ENCODE results near the gene PXYLP1.

The PXYLP1 gene

GRCh38 chr3:141253326-141253725 lies 21.7 kb downstream of the PXYLP1 start:
- DNase-seq: no peak

- DNase-seq: no peak
Measured at GRCh38 chr3:141253811-141254210, 22.2 kb downstream of the PXYLP1 start.

GRCh38 chr3:141255137-141255845 lies 23.7 kb downstream of the PXYLP1 start:
- no peak for DNase-seq

- no peak for DNase-seq
Measured at GRCh38 chr3:141255846-141256261, 24.2 kb downstream of the PXYLP1 start.

- no peak for DNase-seq
Measured at GRCh38 chr3:141256820-141257219, 25.2 kb downstream of the PXYLP1 start.

- DNase-seq: no peak
Measured at GRCh38 chr3:141257961-141258360, 26.3 kb downstream of the PXYLP1 start.

GRCh38 chr3:141258973-141259372 lies 27.3 kb downstream of the PXYLP1 start:
- no peak for DNase-seq

GRCh38 chr3:141259821-141260629 lies 28.4 kb downstream of the PXYLP1 start:
- no peak for DNase-seq

GRCh38 chr3:141260630-141260927 lies 29.0 kb downstream of the PXYLP1 start:
- DNase-seq: no peak

- DNase-seq: peak; percentile 49
Measured at GRCh38 chr3:141261472-141262307, 30.1 kb downstream of the PXYLP1 start.

- DNase-seq: no peak
Measured at GRCh38 chr3:141262308-141262705, 30.7 kb downstream of the PXYLP1 start.

GRCh38 chr3:141266186-141266585 lies 34.6 kb downstream of the PXYLP1 start:
- DNase-seq: no peak

- no peak for DNase-seq
Measured at GRCh38 chr3:141266797-141267555, 35.4 kb downstream of the PXYLP1 start.

GRCh38 chr3:141267629-141268028 lies 36.0 kb downstream of the PXYLP1 start:
- no peak for DNase-seq

GRCh38 chr3:141268306-141268705 lies 36.7 kb downstream of the PXYLP1 start:
- DNase-seq: no peak

GRCh38 chr3:141268791-141269190 lies 37.2 kb downstream of the PXYLP1 start:
- DNase-seq: no peak

GRCh38 chr3:141269961-141270360 lies 38.3 kb downstream of the PXYLP1 start:
- DNase-seq: no peak

GRCh38 chr3:141271279-141272030 lies 39.8 kb downstream of the PXYLP1 start:
- peak; percentile 86 for DNase-seq

- no peak for DNase-seq
Measured at GRCh38 chr3:141272906-141273662, 41.5 kb downstream of the PXYLP1 start.

- DNase-seq: no peak
Measured at GRCh38 chr3:141273700-141274410, 42.2 kb downstream of the PXYLP1 start.
